Ascending aorta (tissue), 2 donors: ENCODE measurements around the gene ZSWIM8. TPM values are rescaled to one million over a fixed set of nuclear protein-coding genes. Genes with fewer than 3 reads are reported as not detected.

Experiments
- DNase-seq, 2 donors: peaks; one replicate each; pipeline ENCODE4 v3.0.0-alpha.2; 2019; ENCODE audit warnings: low spot score in 2 of 2
- H3K27ac ChIP-seq, 2 donors: fragments of 200-600 bp; sonication (generic); one replicate each; pipeline ENCODE4 v1.5.1; 2016 to 2017; ENCODE audit warnings: mild to moderate bottlenecking in 1 of 2
- H3K27me3 ChIP-seq: fragments of 200-600 bp; sonication (generic); one replicate; pipeline ENCODE4 v1.5.1; 2017
- H3K36me3 ChIP-seq, 2 donors: fragments of 200-600 bp; sonication (generic); one replicate each; pipeline ENCODE4 v1.5.1; 2016
- H3K4me1 ChIP-seq, 2 donors: fragments of 200-600 bp; sonication (generic); one replicate each; pipeline ENCODE4 v1.5.1; 2016 to 2017; ENCODE audit warnings: mild to moderate bottlenecking in 1 of 2
- H3K4me3 ChIP-seq, 2 donors: fragments of 200-600 bp; sonication (generic); one replicate each; pipeline ENCODE4 v1.5.1; 2016 to 2017; ENCODE audit warnings: mild to moderate bottlenecking in 1 of 2
- H3K9me3 ChIP-seq, 2 donors: fragments of 200-600 bp; sonication (generic); one replicate each; pipeline ENCODE4 v1.5.1; 2016
- CTCF ChIP-seq, 3 experiments: fragments of 200-600 bp in 2 of 3; fragments of 450-650 bp in 1 of 3; sonication (generic) in 2 of 3; IDR thresholded peaks; one replicate each; pipeline ENCODE4 v1.5.1; 2016 to 2019; ENCODE audit warnings: antibody characterized with exemption in 3 of 3, mild to moderate bottlenecking in 1 of 3, moderate library complexity in 1 of 3
- intact Hi-C: fragments of 100-400 bp; cut with DNase I; formaldehyde crosslinking; loops from one replicate; pipeline ENCODE4 v1.15.1; 2023
- total RNA-seq: library from RNA; depleted of rRNA; stranded (reverse); fragments of >200 nt; gene quantifications from one replicate; pipeline ENCODE4 v1.1.0, GENCODE V29; 2016

ZSWIM8 gene
- total RNA-seq, 1 donor from 2014 or later, result 106 TPM

DNA sequence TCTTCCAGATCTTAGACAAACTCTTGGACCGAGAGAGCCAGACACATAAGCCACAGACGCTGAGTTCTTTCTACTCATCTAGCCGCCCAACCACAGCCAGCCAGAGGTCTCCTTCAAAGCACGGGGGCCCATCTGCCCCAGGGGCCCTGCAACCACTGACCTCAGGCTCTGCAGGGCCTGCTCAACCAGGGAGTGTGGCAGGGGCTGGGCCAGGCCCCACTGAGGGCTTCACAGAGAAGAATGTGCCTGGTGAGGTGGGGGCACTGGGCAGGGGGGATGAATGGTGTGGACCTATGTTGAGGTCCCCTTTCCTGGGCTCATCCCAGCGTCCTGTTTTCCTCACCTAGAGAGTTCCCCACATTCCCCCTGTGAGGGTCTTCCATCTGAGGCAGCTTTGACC lies 11.4 kb downstream of the ZSWIM8 start:
- Histone ChIP-seq H3K27ac (no peak overlapping the region), H3K36me3 (peaks cover 95 to 96% of the 10 kb centered on the region in 2 donors), H3K4me3 (no peak overlapping the region), H3K27me3 (no peaks in the 10 kb centered on the region), H3K4me1 (no peaks in the 10 kb centered on the region), H3K9me3 (no peaks in the 10 kb centered on the region)
- TF ChIP-seq CTCF (IDR thresholded peaks at IDR 0.05), result no peak
- intact Hi-C loops, result no loop called here
- DNase-seq, result no peak

GRCh38 chr10:73797324-73798025 lies 12.1 kb downstream of the ZSWIM8 start:
- H3K27ac ChIP-seq, result no peak overlapping the region
- no peak for TF ChIP-seq CTCF (IDR thresholded peaks at IDR 0.05)
- H3K4me3 ChIP-seq, result no peak overlapping the region
- no peak for DNase-seq
- H3K4me1 ChIP-seq, result no peaks in the 10 kb centered on the region
- no peaks in the 10 kb centered on the region for H3K27me3 ChIP-seq
- intact Hi-C loops, result no loop called here
- peaks cover 95 to 96% of the 10 kb centered on the region in 2 donors for H3K36me3 ChIP-seq
- no peaks in the 10 kb centered on the region for H3K9me3 ChIP-seq

- TF ChIP-seq CTCF (IDR thresholded peaks at IDR 0.05), result no peak
- Histone ChIP-seq H3K4me1 (no peaks in the 10 kb centered on the region), H3K27me3 (no peaks in the 10 kb centered on the region), H3K27ac (no peak overlapping the region), H3K9me3 (no peaks in the 10 kb centered on the region), H3K36me3 (peaks cover 94 to 96% of the 10 kb centered on the region in 2 donors), H3K4me3 (no peak overlapping the region)
- no peak for DNase-seq
- intact Hi-C loops, result no loop called here
Observed at GRCh38 chr10:73798087-73798486, 12.7 kb downstream of the ZSWIM8 start.

GRCh38 chr10:73798927-73799560 lies 13.6 kb downstream of the ZSWIM8 start:
- intact Hi-C loops, result no loop called here
- H3K9me3 ChIP-seq, result no peaks in the 10 kb centered on the region
- H3K36me3 ChIP-seq, result peaks cover 92 to 96% of the 10 kb centered on the region in 2 donors

GRCh38 chr10:73799899-73800559 lies 14.6 kb downstream of the ZSWIM8 start:
- H3K4me1 ChIP-seq, result no peaks in the 10 kb centered on the region
- intact Hi-C loops, result no loop called here
- no peak overlapping the region for H3K27ac ChIP-seq
- no peak overlapping the region for H3K4me3 ChIP-seq
- no peak for TF ChIP-seq CTCF (IDR thresholded peaks at IDR 0.05)
- H3K27me3 ChIP-seq, result no peaks in the 10 kb centered on the region
- DNase-seq, result no peak
- peaks cover 91 to 96% of the 10 kb centered on the region in 2 donors for H3K36me3 ChIP-seq
- H3K9me3 ChIP-seq, result no peaks in the 10 kb centered on the region

More at GRCh38 chr10:73798927-73799560, 13.6 kb downstream of the ZSWIM8 start:
- H3K27ac ChIP-seq, result no peak overlapping the region
- no peaks in the 10 kb centered on the region for H3K4me1 ChIP-seq
- no peak overlapping the region for H3K4me3 ChIP-seq
- no peaks in the 10 kb centered on the region for H3K27me3 ChIP-seq
- TF ChIP-seq CTCF (IDR thresholded peaks at IDR 0.05), result no peak
- no peak for DNase-seq
